IMR-90 (cell line): ENCODE data around the gene TSKS. TPM values are rescaled to one million over a fixed set of nuclear protein-coding genes. Genes with fewer than 3 reads are reported as not detected.

ENCODE experiments used
- ATAC-seq: fragments of 200-7000 bp; cut with Tn5 transposase; 2 replicates; pipeline ENCODE4 v1.9.1; 2020; ENCODE audit warnings: low read depth, mild to moderate bottlenecking, moderate library complexity
- BruUV-seq: library from RNA; stranded (reverse); fragments of 400-500 nt; replicated peaks from 2 replicates; lab custom pipeline; 2021; lab: Mats Ljungman, UMichigan
- CTCF ChIA-PET: fragments of 300-600 bp; formaldehyde crosslinking; extraction: SDS; loops from one replicate; lab custom pipeline; 2021; ENCODE audit warnings: antibody characterized with exemption; lab: Yijun Ruan, JAX
- POLR2A ChIA-PET: fragments of 300-600 bp; sonication (Branson Sonifier 250); formaldehyde crosslinking; loops from one replicate; lab custom pipeline; 2022; ENCODE audit warnings: antibody characterized with exemption; ENCODE audit not compliant: unreplicated experiment; lab: Charles Lee
- DNase-seq: peaks from one replicate; pipeline ENCODE4 v3.0.0; 2013
- H2AFZ ChIP-seq: replicated peaks from 2 replicates; pipeline ENCODE3; 2013; ENCODE audit warnings: low read length, mild to moderate bottlenecking; ENCODE audit not compliant: poor library complexity
- H2AK5ac ChIP-seq: 2 replicates; pipeline ENCODE4 v1.6.1; 2013; ENCODE audit warnings: low read depth, low read length, inconsistent platforms
- H2AK9ac ChIP-seq: replicated peaks from 2 replicates; pipeline ENCODE3; 2013; ENCODE audit warnings: mild to moderate bottlenecking, low read depth, low read length, moderate library complexity; ENCODE audit not compliant: poor library complexity
- H2BK120ac ChIP-seq: 2 replicates; pipeline ENCODE4 v1.6.1; 2013; ENCODE audit warnings: low read depth, low read length, inconsistent platforms
- H2BK15ac ChIP-seq: 3 replicates; pipeline ENCODE4 v1.6.1; 2013; ENCODE audit warnings: low read depth, low read length, inconsistent platforms
- H2BK20ac ChIP-seq: 2 replicates; pipeline ENCODE4 v1.6.1; 2013; ENCODE audit warnings: low read depth, mild to moderate bottlenecking, inconsistent platforms, low read length, moderate library complexity
- H2BK5ac ChIP-seq: 2 replicates; pipeline ENCODE4 v1.6.1; 2013; ENCODE audit warnings: mild to moderate bottlenecking, low read depth, low read length, inconsistent platforms; ENCODE audit not compliant: poor library complexity, severe bottlenecking
- H3K14ac ChIP-seq: replicated peaks from 2 replicates; pipeline ENCODE4 v1.6.1; 2013; ENCODE audit warnings: low read depth, low read length, inconsistent platforms
- H3K18ac ChIP-seq: 2 replicates; pipeline ENCODE4 v1.6.1; 2013; ENCODE audit warnings: low read depth, low read length, control low read depth
- H3K23ac ChIP-seq: 2 replicates; pipeline ENCODE4 v1.6.1; 2013; ENCODE audit warnings: low read depth, low read length, inconsistent platforms
- H3K27ac ChIP-seq: 2 replicates; pipeline ENCODE4 v1.5.1; 2013; ENCODE audit warnings: mild to moderate bottlenecking, control low read depth, low read length; ENCODE audit not compliant: insufficient read depth
- H3K27me3 ChIP-seq: 2 replicates; pipeline ENCODE4 v1.6.1; 2013; ENCODE audit warnings: low read length; ENCODE audit not compliant: control insufficient read depth, insufficient read depth
- H3K36me3 ChIP-seq: 2 replicates; pipeline ENCODE4 v1.6.1; 2013; ENCODE audit warnings: low read length, mixed read lengths; ENCODE audit not compliant: control insufficient read depth, insufficient read depth
- H3K4ac ChIP-seq: 2 replicates; pipeline ENCODE4 v1.6.1; 2013; ENCODE audit warnings: low read depth, low read length, inconsistent platforms
- H3K4me1 ChIP-seq: 2 replicates; pipeline ENCODE4 v1.6.1; 2013; ENCODE audit warnings: low read length, mixed read lengths; ENCODE audit not compliant: control insufficient read depth, insufficient read depth
- H3K4me2 ChIP-seq: 2 replicates; pipeline ENCODE4 v1.6.1; 2013; ENCODE audit warnings: low read depth, mild to moderate bottlenecking, control low read depth, low read length, moderate library complexity
- H3K4me3 ChIP-seq: 2 replicates; pipeline ENCODE4 v1.5.1; 2013; ENCODE audit warnings: low read depth, mild to moderate bottlenecking, control low read depth, low read length, moderate library complexity; ENCODE audit not compliant: insufficient read depth
- H3K56ac ChIP-seq: 2 replicates; pipeline ENCODE4 v1.6.1; 2013; ENCODE audit warnings: low read length, inconsistent platforms; ENCODE audit not compliant: insufficient read depth; ENCODE audit errors: extremely low read depth
- H3K79me1 ChIP-seq, 2 experiments: 2 replicates each; pipeline ENCODE4 v1.6.1; 2013; ENCODE audit warnings: low read length in 2 of 2, inconsistent platforms in 1 of 2, low read depth in 1 of 2
- H3K9ac ChIP-seq: 2 replicates; pipeline ENCODE4 v1.6.1; 2013; ENCODE audit warnings: low read depth, low read length, control low read depth
- H3K9me1 ChIP-seq: 2 replicates; pipeline ENCODE4 v1.6.1; 2013; ENCODE audit warnings: low read length, inconsistent platforms; ENCODE audit not compliant: insufficient read depth
- H3K9me3 ChIP-seq: 2 replicates; pipeline ENCODE4 v1.6.1; 2013; ENCODE audit warnings: low read length; ENCODE audit not compliant: control insufficient read depth, insufficient read depth
- H4K20me1 ChIP-seq: 2 replicates; pipeline ENCODE4 v1.6.1; 2013; ENCODE audit warnings: low read length, inconsistent platforms; ENCODE audit not compliant: insufficient read depth
- H4K5ac ChIP-seq: 2 replicates; pipeline ENCODE4 v1.6.1; 2013; ENCODE audit warnings: mild to moderate bottlenecking, low read depth, low read length, control low read depth
- H4K8ac ChIP-seq, 2 experiments: 2 replicates each; pipeline ENCODE4 v1.6.1; 2013; ENCODE audit warnings: low read depth in 2 of 2, low read length in 2 of 2, control low read depth in 1 of 2, inconsistent platforms in 1 of 2
- H4K91ac ChIP-seq: 2 replicates; pipeline ENCODE4 v1.6.1; 2013; ENCODE audit warnings: low read depth, low read length, inconsistent platforms; ENCODE audit not compliant: insufficient read depth
- BHLHE40 ChIP-seq: fragments of 150-350 bp; IDR thresholded peaks from 2 replicates; pipeline ENCODE4 v1.6.1; 2016; ENCODE audit warnings: mild to moderate bottlenecking, low read depth, low read length
- CEBPB ChIP-seq: IDR thresholded peaks from 2 replicates; pipeline ENCODE4 v1.6.1; 2012; ENCODE audit warnings: low read depth, low read length, improper control_type of control experiment
- CTCF ChIP-seq: conservative IDR thresholded peaks from 2 replicates; pipeline ENCODE4 v1.5.1; 2012; ENCODE audit warnings: mild to moderate bottlenecking, low read depth, low read length, improper control_type of control experiment
- POLR2A ChIP-seq: IDR thresholded peaks from 2 replicates; pipeline ENCODE4 v1.6.1; 2012; ENCODE audit warnings: mild to moderate bottlenecking, low read depth, low read length
- WGBS, 2 experiments: methylation state at CpG; one replicate each; pipeline versions ENCODE4 v1.1.5 to v1.1.7; 2013; ENCODE audit warnings: missing lambda C conversion rate in 2 of 2; ENCODE audit not compliant: insufficient read length in 1 of 2; ENCODE audit errors: extremely low coverage in 2 of 2; 5-methylcytosine and 5-hydroxymethylcytosine counted together
- dilution Hi-C: fragments of 300-500 bp; cut with HindIII; formaldehyde crosslinking; loops from one replicate; pipeline ENCODE4 v1.14.3; 2018; ENCODE audit warnings: low sequenced_read_pairs; ENCODE audit not compliant: unreplicated experiment
- in situ Hi-C: fragments of 300-500 bp; cut with MboI; formaldehyde crosslinking; loops from 3 replicates; pipeline ENCODE4 v1.14.3; 2019; ENCODE audit warnings: low sequenced_read_pairs, inconsistent platforms, mixed read lengths
- intact Hi-C: fragments of 100-400 bp; cut with micrococcal nuclease; formaldehyde crosslinking; loops from 2 replicates; pipeline ENCODE4 v1.10.0; 2022
- polyA plus RNA-seq, 3 experiments: library from polyadenylated mRNA; depleted of rRNA; stranded (reverse); fragments of >200 nt; gene quantifications; 2 replicates each; pipeline ENCODE4 v1.2.3, GENCODE V29; 2012; ENCODE audit warnings: low replicate concordance in 1 of 3
- total RNA-seq: library from RNA; depleted of rRNA; stranded (reverse); fragments of >200 nt; gene quantifications from 2 replicates; pipeline ENCODE4 v1.2.3, GENCODE V29; 2012

The TSKS gene
- total and polyA plus RNA-seq, 2 of the 4 experiments (the other 2 are of a cell fraction) = not detected

- Histone ChIP-seq H2BK5ac (no peak overlapping the region), H3K23ac (no peak overlapping the region), H4K8ac (no peak overlapping the region), H2AFZ (no peak overlapping the region), H3K9me1 (peaks cover 6% of the 10 kb centered on the region; the same call in 1 of the 2 replicates), H2AK5ac (no peak overlapping the region), H3K36me3 (peaks cover 66% of the 10 kb centered on the region), H3K4me3 (no peak overlapping the region), H3K18ac (no peak overlapping the region), H3K79me1 (peaks cover 8 to 39% of the 10 kb centered on the region in 2 experiments), H3K27me3 (no peaks in the 10 kb centered on the region), H3K56ac (no peak overlapping the region), H2BK120ac (no peak overlapping the region), H4K20me1 (peaks cover 30% of the 10 kb centered on the region), H2BK20ac (no peak overlapping the region), H4K5ac (no peak overlapping the region), H3K14ac (no peak overlapping the region), H3K4ac (no peak overlapping the region), H2AK9ac (no peak overlapping the region), H2BK15ac (no peak overlapping the region), H4K91ac (no peak overlapping the region), H3K9me3 (no peaks in the 10 kb centered on the region), H3K4me2 (no peak overlapping the region), H3K4me1 (peaks cover 2% of the 10 kb centered on the region; the same call in 1 of the 2 replicates), H3K9ac (no peak overlapping the region), H3K27ac (no peak overlapping the region)
- ChIA-PET POLR2A (interaction anchor here (0.6 kb wide), 1 partner anchor 453 kb away, joined by 3 read pairs; no protein-coding TSS in a partner anchor), CTCF (no interaction called here)
- DNase-seq = peak; percentile 57
- intact Hi-C loops (no loop called here), dilution Hi-C loops (no loop called here), in situ Hi-C loops (no loop called here)
- TF ChIP-seq POLR2A (no peak), CTCF (no peak), BHLHE40 (no peak), CEBPB (no peak)
- BruUV-seq = no TSS peak
- ATAC-seq = peak; percentile 50; the same call in 1 of the 2 replicates
- 50% methylated on average over 2 of the region's 6 CpGs; no CpG with 5 or more reads in 1 of the 2 experiments for WGBS, 2 experiments
These were observed 30.4 kb upstream of the TSKS start for GRCh38 chr19:49793561-49793840.
